Ovary (tissue), 3 donors: ENCODE measurements around the gene AQP10.

Experiments used
- CTCF ChIP-seq, 3 donors: fragments of 450-650 bp in 2 of 3; fragments of 200-600 bp in 1 of 3; IDR thresholded peaks; one replicate each; pipeline versions ENCODE4 v1.5.1 to v1.8.0; 2016 to 2022; ENCODE audit warnings: antibody characterized with exemption in 3 of 3, mild to moderate bottlenecking in 1 of 3
- POLR2A ChIP-seq: fragments of 450-650 bp; IDR thresholded peaks from one replicate; pipeline ENCODE4 v1.6.1; 2017; ENCODE audit warnings: antibody characterized with exemption, mild to moderate bottlenecking, moderate library complexity
- donor health status: DM: no; HTN: no; CAD: no.

DNA sequence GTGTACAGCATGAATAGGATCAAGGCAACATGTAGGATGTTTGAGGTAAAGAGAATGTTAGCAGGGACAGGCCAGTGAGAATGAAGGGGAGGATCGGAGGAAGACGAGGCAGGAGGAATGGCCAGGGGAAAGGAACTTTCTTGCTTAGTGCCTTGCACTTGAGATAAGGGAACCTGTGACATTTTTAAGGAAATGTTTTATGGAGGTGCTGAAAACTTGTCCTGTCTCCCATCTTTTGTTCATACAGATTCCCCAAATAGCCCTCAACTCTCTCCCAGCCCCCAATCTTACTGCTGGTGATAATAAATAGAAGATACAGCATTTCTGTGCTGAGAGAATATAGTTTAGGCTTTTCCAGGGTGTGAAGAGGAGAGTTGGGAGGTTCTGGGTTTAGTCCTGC lies 18.0 kb downstream of the AQP10 start:
- TF ChIP-seq CTCF (IDR thresholded peaks at IDR 0.05): no peak
- TF ChIP-seq POLR2A: no peak
